ENCODE results near the gene ETAA1.

ETAA1 gene

DNA sequence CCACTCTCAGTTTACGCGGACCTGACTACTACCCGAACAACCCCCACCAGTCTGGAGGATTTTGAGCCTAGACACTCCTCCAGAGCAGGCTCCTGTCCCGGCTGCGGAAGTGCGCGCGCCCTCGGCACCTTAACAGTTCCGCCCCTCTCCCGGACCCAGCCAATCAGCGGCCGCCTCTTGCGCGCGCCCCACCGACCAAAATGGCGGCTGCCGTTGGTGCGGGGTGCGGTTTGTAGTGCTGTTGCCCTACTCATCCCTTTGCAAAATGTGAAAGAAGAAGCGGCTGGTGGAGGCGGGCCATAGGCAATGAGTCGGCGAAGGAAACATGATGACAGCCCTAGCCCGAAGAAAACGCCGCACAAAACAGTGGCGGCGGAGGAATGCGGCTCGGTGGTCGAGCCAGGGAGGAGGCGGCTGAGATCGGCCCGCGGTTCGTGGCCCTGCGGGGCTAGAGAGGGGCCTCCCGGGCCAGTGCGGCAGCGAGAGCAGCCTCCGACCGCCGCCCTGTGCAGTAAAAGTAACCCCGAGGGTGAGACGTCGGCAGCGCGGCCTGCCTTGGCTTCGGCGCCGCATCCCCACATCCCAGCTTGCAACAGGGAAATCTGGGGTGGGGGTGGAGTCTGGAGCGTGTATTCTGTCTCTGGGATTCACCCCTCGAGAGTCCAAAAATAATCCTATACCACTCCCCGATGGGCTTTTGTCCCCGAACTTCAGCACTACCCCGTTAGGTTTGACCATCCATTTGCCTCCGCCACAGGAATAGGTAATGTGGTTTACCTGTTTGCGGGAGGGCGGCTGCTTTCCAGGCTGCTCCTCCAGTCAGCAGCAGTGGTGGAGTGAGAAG lies at the start of gene ETAA1:
Gene ETAA1 (plus strand): TSS at position 191 of the 844 bp plus-strand sequence. CDS start 116 bp downstream, at position 307.
- peak; percentile 94 for DNase-seq

- no peak for DNase-seq
Observed at GRCh38 chr2:67366832-67367412, 30.2 kb upstream of the ETAA1 start.

GRCh38 chr2:67374481-67374880 lies 22.7 kb upstream of the ETAA1 start:
- no peak for DNase-seq

- DNase-seq: no peak
Observed at GRCh38 chr2:67374949-67375348, 22.2 kb upstream of the ETAA1 start.

GRCh38 chr2:67378555-67378954 lies 18.6 kb upstream of the ETAA1 start:
- no peak for DNase-seq

GRCh38 chr2:67379048-67379447 lies 18.1 kb upstream of the ETAA1 start:
- no peak for DNase-seq

- DNase-seq: no peak
Observed at GRCh38 chr2:67384123-67384822, 12.9 kb upstream of the ETAA1 start.

- no peak for DNase-seq
Observed at GRCh38 chr2:67388680-67389079, 8.5 kb upstream of the ETAA1 start.

- DNase-seq: no peak
Observed at GRCh38 chr2:67389286-67389685, 7.8 kb upstream of the ETAA1 start.

- DNase-seq: no peak
Observed at GRCh38 chr2:67389788-67390187, 7.3 kb upstream of the ETAA1 start.

- DNase-seq: no peak
Observed at GRCh38 chr2:67393237-67393636, 3.9 kb upstream of the ETAA1 start.

DNA sequence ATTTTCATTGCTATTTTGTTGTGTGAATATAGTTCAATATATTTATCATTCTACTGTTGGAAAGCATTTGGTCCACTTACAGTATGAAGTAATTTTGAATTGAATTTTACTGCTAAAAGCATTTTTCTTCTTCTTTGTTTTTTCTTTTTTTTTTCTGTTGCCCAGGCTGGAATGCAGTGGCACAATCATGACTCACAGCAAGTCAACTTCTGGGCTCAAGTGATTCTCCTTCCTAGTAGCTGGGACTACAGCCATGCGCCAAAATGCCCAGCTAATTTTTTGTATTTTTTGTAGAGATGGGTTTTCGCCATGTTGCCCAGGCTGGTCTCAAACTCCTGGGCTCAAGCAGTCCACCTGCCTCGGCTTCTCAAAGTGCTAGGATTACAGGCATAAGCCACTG lies 2.4 kb upstream of the ETAA1 start:
- no peak for DNase-seq

GRCh38 chr2:67399144-67399543 lies 2.0 kb downstream of the ETAA1 start:
- DNase-seq: no peak

- DNase-seq: no peak
Observed at GRCh38 chr2:67399831-67400489, 2.8 kb downstream of the ETAA1 start.

DNA sequence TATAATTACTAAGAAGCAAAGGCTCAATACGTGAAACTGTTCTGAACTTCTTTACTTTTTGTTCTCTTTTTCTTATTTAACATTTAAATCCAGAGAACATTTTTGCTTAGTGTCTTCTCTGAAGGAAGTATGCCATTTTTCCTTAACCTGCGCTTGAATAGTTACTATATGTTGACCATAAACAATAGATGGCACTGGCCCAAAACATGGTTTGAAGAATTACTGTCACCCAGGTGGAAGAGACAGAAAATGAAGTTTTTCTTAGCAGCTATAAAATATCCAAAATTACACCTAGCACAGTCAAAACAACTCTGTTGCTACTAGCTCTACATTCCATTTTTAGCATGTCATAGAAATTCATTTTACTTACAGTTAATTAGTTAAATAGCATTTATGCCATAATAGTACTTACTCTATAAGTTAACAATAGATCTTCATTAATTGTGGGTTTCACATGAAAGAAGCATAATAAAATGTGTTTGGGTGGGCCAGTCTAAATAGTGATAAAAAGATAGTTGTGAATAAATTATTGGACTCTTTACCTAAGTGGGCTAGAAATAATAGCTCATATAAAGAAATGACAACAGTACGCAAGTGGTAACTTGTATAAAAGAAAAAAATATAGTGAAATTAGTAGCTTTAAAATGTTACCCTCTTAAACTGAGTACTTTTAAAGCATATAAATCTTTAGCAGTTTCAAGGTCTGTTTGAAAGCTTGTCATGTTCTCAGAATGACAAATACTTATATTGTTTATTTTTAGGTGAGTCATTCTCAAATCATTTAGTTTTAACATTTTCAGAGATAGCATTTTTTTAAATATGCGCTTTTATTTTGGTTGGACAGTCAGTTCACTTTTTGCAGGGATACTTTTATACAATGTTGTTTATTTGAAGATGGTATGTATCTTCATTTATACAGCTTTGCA lies 3.7 kb downstream of the ETAA1 start:
- no peak for DNase-seq

- no peak for DNase-seq
Observed at GRCh38 chr2:67408346-67408745, 11.2 kb downstream of the ETAA1 start.

- DNase-seq: no peak
Observed at GRCh38 chr2:67412424-67412823, 15.3 kb downstream of the ETAA1 start.

DNA sequence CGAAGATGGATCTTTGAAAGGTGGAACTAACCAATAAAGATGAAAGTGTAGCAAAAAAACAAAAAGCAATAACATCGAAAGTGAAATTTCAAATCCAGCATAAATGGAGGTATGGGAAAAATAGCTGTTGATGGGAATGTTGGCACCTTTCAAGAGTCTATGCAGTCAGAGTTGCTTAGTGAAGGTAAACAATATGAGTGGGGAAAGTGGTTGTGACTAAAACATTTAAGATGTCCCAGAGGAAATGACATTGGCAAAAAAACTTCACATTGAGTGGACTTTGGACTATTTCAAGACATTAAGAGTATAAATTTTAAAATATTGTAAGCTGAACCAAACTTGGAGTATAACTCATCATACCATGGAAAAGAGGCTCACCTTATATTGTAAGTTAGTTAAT lies 17.7 kb downstream of the ETAA1 start:
- no peak for DNase-seq

GRCh38 chr2:67416136-67416535 lies 19.0 kb downstream of the ETAA1 start:
- no peak for DNase-seq

- DNase-seq: no peak
Observed at GRCh38 chr2:67423489-67423888, 26.4 kb downstream of the ETAA1 start.

- DNase-seq: no peak
Observed at GRCh38 chr2:67436221-67436620, 39.1 kb downstream of the ETAA1 start.

DNA sequence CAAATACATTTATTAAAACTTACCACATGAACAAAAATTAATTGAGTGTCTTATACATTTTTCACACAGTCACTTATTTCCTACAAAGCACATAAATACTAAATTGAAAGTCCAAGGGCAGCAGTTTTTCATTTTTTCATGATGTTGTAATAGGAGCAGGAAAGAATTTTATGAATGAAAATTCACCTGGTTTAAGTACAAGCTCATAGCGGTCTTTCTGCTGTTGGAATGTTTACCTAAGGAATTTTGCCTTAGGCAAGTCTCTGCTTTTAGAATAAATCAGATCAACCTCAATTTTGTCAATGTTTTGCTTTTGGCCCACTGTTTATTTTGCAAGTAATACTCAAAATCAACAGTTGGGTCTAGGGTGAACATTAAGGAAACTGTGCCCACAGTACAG lies 40.0 kb downstream of the ETAA1 start:
- no peak for DNase-seq
